GM19351 (cell line): ENCODE measurements around the gene LILRB5.
"Not testable (repeated sequence)": the region's sequence is repeated elsewhere in the genome, so short reads cannot be mapped to it uniquely, and the experiment has no call there.

ENCODE experiments used
- ATAC-seq: cut with Tn5 transposase; IDR thresholded peaks from one replicate; pipeline ENCODE4 v1.9.1; 2021; ENCODE audit warnings: mild to moderate bottlenecking, moderate library complexity; ENCODE audit not compliant: unreplicated experiment

The LILRB5 gene

DNA sequence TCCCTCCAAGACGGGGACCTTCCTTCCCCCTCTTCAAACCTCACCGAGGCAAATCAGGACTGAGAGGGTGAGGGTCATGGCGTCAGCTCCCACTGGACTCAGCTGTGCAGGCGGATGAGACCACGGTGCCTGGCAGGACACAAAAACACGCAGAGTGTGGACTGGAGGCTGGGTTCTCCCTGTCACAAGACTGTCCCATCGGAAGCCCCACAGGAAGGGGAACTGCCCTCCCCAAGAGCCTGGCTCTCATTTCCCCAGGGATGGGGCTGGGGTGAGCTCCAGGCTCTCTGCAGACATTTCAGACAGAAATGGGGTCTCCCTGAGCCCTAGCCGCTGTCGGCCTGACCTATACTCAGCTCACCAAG is at the start of gene LILRB5:
Gene LILRB5 (minus strand): TSS at position 158 of the 365 bp plus-strand sequence. CDS start 80 bp downstream, at position 78.
- no peak for ATAC-seq

DNA sequence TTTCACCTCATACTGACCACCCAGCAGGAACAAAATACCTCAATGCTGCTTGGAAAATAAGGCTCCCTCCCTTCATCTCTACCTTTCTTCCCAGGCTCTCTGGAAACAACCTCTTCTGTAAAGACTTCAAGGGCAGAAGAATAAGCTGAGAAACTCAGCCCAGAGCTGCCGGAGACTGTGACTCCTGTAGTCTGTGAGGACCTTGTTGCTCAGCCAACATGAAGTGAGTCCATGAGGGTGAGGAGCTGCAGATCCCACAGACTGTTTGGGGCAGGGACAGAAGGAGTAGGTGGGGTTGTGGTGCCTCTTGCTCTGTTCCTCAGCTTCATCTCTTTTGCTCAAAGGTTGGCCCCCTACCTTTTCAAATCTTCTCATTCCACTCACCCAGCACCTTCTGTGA is 48.1 kb upstream of the LILRB5 start:
- no peak for ATAC-seq

DNA sequence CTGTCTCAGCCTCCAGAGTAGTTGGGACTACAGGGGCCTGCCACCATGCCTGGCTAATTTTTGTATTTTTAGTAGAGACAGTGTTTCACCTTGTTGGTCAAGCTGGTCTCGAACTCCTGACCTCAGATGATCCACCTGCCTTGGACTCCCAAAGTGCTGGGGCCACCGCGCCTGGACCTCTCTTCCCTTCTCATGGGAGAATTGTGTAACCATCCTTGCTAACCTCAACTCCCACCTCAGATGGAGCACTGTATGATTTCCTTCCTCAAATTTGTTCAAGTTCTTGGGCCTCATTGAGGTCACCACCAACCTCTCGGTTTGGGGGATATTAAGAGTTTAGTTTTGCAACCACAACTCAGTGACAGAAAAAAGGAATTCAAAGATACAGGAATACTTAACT is 45.2 kb upstream of the LILRB5 start:
- ATAC-seq = no peak

DNA sequence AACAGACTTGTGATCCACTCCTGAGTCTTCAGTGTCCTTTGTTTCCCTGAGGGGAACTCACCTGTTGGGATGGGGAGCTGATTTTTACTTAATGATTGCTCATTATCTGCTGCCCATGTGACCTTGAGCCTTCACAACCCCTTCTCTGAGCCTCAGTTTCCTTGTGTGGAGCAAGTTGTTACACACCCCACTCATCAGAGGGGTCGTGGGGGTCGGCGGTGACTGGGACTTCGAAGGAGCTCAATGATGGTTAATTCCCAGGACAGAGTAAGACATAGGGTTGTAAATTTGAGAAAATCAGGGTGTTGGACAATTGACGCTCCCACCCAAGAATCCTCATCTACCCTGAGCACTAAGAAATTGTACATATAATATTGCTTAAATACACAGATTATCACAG is 42.4 kb upstream of the LILRB5 start:
- ATAC-seq = no peak

DNA sequence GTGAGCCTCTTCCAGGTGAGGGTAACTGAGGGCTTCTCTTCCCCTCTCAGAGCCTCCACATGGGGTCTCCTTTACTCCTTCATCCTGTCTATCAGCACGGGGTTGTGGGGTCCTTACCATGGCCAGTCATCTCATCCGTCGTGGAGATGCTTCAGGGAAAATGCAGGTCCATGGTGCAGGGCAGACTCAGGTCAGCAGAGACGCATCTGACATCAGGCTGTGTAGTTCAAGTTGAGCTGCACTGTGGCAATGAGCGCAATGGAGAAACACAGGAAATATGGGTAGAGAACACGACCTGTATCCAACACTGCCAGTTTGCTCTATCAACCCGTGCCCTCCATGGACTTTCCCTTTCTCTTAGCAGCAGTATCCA is 42.0 kb upstream of the LILRB5 start:
- ATAC-seq = no peak

DNA sequence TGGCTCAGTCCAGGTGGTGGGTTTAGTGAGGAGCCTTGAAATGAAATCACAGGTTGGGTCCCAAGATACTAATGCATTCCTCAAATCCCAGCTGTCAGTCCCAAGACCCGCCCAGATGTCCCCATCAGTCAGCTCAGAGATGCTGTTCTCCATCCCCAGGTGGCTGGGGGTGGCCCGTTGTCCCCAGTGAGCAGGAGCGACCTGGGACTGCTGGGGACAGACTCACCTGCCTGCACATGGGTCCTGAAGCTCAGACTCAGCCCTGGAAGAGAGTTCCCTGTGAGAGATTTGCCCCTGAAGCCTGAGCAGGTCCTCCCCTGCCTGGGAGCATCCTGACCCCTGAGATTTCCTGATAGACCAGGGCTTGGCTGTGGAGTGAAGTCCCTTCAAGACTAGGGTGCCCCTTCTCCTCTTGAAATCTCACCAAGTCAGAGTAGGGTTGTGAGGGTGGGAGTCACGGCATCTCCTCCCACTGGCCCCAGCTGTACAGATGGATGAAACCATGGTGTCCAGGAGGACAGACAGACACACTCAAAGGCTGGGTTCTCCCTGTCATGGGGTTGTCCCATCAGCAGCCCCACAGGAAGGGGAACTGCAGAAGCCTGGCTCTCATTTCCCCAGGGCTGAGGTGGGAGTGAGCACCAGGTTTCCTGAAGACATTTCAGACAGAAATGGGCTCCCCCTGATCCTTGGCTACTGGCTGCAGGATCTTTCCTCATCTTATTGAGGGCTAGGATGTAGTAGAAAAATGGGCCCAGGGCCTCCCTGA is 41.5 kb upstream of the LILRB5 start:
- ATAC-seq = no peak

DNA sequence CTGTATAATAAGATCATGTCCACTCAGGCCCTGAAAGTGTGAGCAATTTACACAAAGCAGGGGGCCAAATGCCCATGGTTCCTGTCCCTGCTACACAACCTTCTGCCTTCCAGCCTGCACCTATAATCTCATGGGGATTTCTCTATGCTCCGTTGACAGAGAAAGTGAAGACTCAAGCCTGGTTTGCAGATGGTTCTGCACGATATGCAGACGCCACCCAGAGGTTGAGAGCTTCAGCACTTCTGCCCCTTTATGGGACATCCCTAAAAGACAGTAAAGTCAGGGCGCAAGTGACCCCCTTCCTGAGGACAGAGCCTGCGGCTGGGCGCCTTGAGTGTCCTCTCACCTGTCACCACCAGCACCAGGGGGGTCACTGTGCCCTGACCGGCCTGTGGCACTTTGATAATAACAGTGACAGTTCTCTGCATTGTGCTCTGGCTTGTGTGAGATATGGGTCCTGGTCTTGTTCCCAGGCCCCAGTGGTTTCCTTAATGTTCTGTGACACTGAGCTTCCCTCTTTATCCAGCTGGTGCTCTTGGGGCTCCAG is 40.8 kb upstream of the LILRB5 start:
- ATAC-seq = no peak

DNA sequence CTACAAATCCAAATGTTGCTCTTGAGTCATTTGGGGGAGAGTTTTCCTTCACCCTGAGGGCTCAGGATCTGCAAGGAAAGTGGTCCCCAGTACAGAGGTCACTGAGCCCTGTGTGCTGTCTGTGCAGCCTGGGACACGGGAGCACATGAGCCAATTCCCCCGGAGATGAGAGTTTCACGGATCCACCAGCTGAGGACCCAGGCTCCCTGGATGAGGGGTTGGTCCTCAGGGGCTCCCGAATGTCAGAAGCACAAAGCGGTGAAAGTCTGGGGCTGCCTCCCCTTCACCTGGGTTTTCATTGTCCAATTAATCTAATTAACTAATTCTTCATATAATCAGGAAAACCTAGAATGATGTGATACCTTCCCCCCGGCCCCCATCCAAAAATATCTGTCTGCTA is 37.5 kb upstream of the LILRB5 start:
- no peak for ATAC-seq

DNA sequence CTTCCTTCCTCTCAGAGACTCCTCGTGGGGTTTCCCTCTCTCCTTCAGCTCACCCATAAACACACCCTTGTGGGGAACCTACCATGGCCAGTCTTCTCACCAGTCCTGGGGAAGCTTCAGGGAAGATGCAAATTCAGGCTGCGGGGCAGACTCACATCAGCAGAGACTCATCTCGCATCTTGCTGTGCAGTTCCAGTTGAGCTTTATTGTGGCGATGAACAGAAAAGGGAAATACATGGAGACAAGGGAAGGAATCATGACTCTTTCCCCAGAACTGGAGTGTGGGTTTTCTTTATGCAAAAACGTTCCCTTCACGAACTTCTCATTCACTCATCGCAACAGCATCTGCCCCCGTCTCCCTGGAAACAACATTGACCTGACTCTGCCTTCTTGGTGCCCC is 32.1 kb upstream of the LILRB5 start:
- not testable (repeated sequence) for ATAC-seq

DNA sequence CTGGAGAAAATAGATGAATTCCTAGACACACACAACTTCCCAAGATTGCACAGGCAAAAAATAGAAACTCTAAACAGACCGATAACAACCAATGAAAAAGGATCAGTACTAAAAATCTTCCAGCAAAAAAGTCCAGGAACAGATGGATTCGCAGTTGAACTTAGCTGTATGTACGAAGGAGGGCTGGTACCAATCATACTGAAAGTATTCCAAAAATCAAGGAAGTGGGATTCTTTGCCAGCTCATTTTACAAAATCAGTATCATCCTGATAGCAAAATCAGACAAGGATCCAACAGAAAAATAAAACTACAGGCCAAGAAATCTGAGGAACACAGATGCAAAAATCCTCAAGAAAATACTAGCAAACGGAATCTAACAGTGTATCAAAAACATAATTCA is 30.4 kb upstream of the LILRB5 start:
- no peak for ATAC-seq

DNA sequence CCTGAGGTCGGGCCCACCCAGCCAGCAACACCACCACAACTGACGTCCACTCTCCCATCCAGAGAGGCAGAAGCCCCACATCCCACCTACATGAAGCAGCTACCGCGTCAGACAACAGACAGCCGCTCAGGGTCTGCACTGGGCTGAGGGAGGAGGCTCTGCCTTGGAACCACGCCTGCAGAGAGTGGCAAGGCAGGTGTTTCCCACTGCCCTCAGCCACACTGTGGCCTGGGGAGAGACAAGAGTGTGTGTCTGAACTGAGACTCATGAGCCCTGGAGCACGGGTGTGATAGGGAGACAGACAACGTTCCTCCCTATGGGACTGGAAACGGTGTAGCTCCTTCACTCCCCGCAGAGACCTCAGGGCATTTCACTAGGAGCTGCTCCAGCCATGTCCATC is 29.2 kb upstream of the LILRB5 start:
- not testable (repeated sequence) for ATAC-seq

DNA sequence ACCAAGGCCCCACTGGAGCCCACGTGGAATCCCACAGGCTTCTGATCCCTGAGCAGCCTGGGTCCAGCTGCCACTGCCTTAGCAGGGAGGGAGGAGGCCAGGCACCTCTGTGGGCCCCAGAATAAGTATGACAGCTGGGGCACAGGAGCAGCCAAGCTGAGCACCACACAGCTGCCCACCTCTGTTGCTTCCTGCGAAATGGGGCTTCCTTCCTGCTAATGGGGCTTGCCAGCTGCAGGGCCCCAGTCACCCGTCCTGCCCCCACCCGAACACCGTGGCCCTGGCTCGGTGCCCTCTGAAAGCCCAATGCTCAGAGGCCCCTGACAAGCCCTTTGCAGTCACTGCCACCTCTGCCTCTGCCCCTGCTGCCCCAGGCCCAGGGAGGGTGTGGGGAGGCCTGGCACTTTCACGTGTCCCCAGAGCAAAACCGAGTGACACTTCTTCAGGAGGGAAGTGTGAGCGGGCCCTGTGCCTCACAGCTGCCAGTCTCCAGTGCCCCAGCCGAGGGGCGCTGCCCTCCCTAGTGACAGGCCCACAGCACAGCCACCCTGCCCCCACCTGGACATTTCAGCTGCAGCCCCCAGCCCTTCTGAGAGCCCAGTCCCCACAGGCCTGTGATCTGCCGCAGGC is 28.5 kb upstream of the LILRB5 start:
- ATAC-seq = not testable (repeated sequence)

DNA sequence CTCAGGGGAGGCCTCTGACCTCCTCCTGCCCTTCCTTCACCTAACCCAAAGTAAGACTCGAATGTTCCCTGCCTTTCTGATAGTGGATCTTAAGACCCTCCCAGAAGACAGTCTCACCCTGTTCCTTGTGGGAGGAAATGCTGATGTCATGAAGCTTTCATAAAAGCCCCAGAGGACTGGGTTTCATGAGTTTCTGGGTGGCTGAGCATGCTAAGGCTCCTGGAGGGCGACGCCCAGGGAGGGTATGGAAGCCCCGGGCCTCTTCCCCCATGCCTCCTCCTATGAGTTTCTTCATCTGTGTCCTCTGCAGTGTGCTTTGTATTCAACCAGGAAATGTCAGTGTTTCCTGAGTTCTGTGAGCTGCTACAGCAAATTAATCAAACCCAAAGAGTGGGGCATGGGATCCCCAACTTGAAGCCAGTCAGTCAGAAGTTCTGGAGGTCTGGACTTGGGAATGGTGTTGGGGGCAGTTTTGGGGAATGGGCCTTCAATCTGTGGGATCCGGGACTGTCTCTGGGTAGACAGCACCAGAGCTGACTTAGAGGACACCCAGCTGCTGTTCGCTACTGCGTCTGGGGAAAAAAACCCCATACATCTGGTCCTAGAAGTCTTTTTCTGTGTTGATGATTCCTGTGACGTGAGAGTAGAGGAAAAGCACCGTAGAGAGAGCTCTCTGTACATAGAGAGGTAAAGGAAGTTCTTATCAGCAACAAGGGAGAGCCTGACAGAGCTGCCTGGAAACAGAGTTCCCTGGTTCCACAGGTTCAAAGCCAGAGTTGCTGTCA is 25.8 kb upstream of the LILRB5 start:
- no peak for ATAC-seq

DNA sequence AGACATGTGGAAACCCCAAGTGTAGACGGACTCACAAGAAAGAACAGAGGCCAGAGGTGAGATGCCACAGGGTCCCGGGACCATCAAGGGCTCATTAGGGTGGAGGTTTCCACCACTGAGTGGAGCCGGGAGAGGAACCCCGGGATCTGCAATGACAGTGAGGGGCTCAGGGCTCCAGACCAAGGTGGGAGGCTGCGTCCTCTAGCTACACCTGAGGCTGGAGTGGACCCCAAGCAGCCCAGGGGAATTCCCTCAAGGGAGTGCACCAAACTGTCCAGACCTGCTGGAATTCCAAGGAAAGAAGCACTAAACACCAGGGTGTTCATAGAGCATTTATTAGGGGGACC is 24.6 kb upstream of the LILRB5 start:
- ATAC-seq = not testable (repeated sequence)

DNA sequence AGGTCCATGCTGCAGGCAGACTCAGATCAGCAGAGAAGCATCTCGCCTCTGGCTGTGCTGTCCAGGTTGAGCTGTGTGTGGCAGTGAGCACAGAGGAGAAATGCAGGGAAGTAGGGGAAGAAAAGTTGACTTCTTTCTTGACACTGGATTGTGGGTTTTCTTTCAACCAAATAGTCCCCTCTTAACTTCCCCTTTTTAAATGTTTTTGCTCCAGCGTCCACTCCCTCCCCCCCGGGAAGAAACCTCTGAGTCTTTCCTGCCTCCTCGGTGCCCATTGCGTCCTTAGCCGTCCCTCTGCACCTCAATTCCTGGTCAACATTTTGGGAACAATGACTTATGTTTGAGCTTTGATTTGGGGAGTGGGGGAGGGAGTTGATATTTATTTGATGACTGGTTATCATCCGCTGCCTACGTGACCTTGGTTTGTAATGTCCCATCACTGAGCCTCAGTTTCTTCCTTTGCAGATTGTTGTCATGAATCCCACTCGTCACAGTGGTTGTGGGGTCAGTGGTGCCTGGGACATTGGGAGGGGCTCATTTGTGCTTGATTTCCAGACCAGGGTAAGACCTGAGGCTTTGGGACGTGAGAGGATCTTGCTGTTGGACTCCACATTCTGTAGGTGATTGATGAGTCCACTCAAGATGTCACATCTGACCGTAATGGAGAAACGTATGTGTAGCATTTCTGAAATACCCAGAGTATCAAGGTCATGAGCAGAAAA is 24.1 kb upstream of the LILRB5 start, which contains the start of gene LILRB2:
Gene LILRB2 (minus strand): TSS at position 104 of the 722 bp plus-strand sequence. CDS start 614 bp downstream, outside the sequence.
- no peak for ATAC-seq

DNA sequence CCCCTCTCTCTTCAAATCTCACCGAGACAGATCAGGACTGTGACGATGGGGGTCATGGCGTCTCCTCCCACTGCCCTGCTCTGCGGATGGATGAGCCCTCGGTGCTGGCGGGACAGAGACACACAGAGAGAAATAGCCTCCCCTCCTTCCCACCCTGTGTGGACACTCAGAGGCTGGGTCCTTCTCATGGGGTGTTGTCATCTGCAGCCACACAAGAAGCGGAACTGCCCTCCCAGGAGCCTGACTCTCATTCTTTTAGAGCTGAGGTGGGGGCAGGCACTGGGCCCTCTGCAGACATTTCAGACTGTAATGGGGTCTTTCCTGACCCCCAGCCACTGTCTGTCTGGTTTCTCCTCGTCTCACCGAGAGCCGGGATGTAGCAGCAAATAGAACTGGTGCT is 23.4 kb upstream of the LILRB5 start:
- ATAC-seq = not testable (repeated sequence)

DNA sequence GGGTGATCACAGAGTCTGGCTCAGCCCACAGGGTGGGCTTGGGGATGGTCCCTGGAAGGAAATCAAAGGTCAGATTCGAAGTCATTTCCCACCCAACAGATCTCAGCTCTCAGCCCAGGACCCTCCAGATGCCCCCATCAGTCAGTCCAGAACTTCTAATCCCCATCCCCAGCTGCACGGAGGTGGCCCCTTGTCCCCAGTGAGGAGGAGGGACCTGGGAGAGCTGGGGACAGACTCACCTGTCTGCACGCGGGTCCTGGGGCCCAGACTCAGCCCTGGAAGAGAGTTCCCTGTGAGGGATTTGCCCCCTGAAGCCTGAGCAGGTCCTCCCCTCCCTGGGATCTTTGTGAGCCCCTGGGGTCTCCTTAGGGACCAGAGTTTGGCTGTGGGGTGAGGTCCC is 23.0 kb upstream of the LILRB5 start:
- ATAC-seq = not testable (repeated sequence)

DNA sequence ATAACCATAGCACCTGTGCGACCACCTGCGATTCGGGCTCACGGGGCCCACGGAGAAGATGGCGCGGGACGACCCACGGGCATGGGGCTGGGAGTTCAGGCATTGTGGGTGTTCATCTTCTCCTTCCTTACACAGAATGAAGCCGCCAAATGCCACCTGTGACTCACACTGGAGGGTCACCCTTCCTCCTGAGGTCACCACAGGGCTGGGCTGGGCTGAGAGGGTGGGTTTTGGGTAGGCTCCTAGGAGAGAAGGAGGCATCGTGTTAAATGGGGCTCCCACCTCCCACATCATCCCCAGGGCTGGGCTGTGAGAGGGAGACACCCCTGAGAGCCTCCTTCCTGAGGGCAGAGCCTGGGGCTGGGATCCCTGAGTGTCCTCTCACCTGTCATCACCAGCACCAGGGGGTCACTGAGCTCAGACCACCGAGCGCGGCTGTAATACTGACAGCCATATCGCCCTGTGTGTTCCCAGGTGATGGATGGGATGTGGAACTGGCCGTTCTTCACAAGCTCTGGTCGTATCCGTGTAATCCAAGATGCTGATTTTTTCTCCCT is 22.4 kb upstream of the LILRB5 start:
- no peak for ATAC-seq

DNA sequence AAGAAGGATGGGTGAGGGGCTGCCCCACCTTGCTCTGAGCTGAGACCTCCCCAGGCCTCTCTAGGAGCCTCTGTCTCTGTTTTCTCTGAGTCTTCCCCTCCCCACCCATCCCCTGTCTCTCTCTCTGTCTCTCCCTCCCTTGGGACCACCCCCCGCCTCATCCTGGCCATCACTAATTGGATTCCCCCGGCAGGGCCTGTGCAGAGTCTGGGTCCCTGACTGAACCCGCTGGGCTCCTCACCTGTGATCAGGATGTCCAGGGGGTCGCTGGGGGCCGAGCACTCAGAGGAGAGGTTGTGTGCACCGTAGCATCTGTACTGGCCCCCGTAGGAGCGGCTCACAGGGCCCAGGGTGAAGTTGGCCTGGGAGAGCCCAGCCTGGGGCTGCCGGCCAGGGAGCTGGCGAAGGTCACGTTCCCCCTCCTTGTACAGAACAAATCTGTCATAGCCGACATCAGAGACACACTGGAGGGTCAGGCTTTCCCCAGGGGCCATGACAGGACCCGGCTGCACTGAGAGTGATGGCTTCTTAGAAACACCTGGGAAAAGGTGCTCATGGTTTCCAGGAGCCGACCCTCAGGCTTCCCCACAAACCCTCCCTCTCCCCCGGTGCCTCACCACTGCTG is 21.6 kb upstream of the LILRB5 start:
- not testable (repeated sequence) for ATAC-seq

DNA sequence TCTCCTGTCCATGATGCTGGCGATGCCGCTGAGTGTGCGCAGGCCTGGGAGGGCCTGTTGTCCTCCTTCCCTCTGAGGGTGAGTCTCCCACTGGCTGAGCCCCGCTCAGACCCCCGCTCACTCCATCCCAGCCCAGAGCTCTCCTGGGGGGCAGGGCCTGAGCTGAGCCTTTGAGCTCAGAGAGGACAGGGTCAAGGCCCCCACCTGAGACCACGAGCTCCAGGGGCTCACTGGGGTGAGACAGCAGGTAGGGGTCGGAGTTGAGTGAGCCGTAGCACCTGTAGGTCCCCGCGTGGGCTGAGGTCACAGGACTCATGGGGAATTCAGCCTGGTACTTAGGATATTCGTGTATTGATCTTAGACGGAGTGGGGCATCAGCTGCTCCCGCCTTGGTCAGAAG is 21.0 kb upstream of the LILRB5 start:
- ATAC-seq = not testable (repeated sequence)
